T-helper 1 cell treated with Interleukin-12 subunit alpha and Interleukin-12 subunit beta and Interleukin-4 antibody, amounts not matched to agents 30 ng/mL and 1 ng/mL, for 36 hours (primary cell): Measurements from ENCODE around the gene NELFA. TPM values are rescaled to one million over a fixed set of nuclear protein-coding genes. Genes with fewer than 3 reads are reported as not detected.

Experiments
- intact Hi-C: fragments of 100-400 bp; cut with micrococcal nuclease; formaldehyde crosslinking; loops from one replicate; pipeline ENCODE4 v1.15.1; 2024
- total RNA-seq: library from RNA; stranded (reverse); gene quantifications from 2 replicates; pipeline ENCODE4 v1.2.3, GENCODE V29; 2022

The NELFA gene
- total RNA-seq, 1 donor from 2014 or later, result 39.2 TPM

DNA sequence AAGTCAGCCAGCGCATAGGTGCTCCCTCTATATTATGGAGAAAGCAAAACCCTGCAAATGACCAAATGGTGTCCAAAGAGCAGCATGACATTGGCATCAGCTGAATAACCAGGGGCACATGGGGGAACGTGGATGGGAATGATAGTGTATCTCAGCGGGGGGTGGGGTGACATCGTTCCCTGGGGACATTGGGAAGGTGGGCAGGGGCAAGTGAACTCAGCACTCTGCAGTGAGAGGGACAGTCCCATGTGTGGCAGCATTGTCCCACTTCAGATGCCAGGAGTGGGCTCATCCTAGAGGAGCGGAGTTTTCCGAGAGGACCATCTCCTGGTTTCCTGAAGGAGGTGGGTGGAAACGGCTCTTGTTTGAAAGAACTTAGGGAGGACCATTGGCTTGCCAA lies 64.8 kb downstream of the NELFA start:
- intact Hi-C loops, result no loop called here

DNA sequence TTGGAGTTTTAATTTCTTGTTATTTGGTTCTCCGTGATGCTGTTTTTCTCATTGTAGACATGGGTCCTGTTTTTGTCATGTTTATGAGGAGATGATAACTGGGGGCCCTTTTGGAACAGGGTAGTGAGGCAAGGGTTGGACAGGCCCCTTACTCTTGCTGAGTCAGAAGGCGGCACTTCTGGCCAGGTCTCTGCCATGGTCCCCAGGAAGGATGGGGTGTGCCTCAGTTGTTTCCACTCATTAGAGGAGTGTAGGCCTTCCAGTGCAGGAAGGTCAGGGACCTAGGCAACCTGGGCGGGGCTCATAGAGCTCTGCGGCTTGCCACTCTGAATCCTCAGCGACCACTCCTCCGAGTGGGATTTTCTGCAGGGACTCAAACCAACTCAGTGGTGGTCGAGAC lies 68.2 kb downstream of the NELFA start:
- intact Hi-C loops, result no loop called here

DNA sequence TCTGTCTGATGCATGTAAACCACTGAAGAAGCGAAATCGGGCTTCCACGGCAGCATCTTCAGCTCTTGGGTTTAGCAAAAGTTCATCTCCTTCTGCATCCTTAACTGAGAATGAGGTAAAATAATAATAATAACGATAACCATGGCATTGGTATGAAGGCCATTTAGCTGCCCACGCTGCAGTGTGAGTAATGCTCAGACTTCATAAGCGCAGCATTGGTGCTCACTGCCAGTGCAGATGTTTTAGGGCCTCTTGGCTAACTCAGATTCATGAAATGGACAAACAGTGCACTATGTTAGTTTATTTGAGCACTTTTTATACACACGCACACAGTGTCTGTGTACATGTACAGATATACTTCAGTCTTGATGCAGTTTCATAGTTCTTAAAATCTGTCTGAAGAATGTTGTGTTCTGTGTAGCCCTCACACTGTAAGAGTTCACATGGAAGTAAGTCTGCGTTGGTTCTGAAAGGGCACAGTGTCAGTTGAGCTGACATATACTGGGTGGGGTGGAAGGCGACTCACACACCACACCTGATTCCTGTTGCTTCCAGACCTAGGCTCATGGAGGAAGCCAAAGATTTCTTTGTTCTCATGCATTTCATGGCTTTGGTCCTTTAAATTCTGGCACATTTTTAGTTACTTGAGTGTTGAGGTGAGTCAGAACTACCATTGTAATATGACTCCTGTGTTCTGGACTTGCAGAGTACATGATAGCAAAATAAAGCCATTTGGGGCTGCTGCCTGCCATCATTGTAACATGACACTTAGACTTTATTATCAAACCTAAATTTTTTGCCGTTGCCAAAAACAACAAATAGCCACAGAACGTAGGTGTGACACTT lies 68.9 kb downstream of the NELFA start:
- intact Hi-C loops, result no loop called here

DNA sequence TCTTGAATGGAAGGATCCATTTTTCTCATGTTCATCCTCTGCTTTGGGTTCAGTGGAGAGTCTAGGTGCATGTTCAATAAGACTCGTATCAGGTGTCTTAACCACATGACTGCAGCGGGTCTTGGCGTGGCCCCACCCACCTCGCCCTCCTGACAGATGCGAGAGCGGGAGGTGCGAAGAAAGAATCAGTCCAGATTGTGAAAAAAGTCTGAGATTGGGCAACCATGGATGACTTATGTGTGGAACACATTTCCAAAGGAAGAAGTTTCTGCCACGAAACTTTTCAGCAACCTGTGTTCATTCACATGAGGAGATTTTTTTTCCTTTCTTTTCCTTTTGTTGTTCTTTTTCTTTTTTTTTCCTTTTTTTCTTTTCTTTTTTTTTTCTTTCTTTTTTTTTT lies 70.7 kb downstream of the NELFA start:
- intact Hi-C loops, result no loop called here

DNA sequence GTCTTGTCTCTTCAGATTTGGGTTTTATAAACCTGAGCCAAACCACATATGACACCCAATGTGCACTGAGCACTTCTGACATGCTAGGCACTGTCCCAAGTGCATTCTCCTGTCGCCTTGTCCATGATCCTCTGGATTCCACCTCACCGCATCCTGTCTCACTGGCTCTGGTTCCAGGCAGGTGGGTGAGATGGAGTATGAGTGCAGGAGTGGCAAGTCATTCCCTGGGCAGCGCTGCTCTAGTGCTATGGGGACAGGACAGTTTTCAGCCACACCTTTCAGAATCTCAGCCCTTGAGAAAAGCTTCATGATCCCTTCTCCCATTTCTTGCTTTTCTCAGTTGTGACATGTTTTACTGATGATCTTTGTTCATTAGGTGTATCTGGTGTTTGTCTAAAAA lies 71.2 kb downstream of the NELFA start:
- intact Hi-C loops, result no loop called here

DNA sequence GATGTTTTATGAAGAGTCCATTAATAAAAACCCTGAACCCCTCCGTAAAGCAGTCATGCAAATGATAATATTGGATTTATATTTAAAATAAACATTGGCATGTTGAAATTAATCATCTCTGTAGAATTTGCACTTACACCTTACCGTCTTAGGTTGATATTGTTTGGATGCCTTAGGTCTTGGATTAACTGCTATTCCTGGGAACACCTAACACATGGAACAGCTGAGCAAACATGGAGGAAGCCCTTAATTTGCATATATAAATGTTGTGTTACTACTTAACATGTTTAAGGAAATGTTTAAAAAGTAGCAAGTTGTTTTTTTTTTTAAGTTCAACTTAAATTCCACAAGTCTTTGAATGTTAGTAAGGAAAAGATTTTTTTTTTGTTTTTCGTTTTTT lies 75.1 kb downstream of the NELFA start:
- intact Hi-C loops, result no loop called here

DNA sequence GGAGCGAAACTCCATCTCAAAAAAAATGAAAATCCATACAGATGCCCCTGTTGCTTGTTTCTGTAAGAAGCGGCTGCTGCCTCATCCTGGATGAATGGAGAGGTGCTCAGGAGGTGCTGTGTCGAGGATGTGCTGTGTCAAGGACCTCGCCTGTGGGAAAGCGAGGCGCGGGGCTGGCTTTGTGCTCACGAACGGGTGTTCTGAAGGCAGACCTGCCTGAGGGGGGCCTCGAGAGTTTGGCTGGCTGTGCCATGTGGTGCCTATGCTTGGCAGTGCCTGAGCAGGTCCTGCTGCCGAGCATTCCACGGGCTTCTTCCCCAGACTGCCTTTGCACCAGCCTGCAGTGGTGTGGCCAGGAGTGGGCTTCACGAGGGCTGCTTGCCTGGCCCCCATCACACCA lies 76.0 kb downstream of the NELFA start:
- intact Hi-C loops, result no loop called here

Other genes starting within 250 kb of the NELFA start
- 0.39 and 1.2 TPM in 2 replicates for gene FGFR3, start 215.7 kb downstream of the NELFA start, total RNA-seq
- gene LETM1, start 152.8 kb downstream of the NELFA start, total RNA-seq, result 64.9 and 69.2 TPM in 2 replicates
- gene NSD2, start 137.6 kb downstream of the NELFA start, total RNA-seq, result 196 and 203 TPM in 2 replicates
- gene NAT8L, start 50.4 kb upstream of the NELFA start, total RNA-seq, result 5.1 and 5.2 TPM in 2 replicates
- gene HAUS3, start 233.1 kb upstream of the NELFA start, total RNA-seq, result 21.6 and 25.9 TPM in 2 replicates
- 7.6 and 9.4 TPM in 2 replicates for gene POLN, start 233.1 kb upstream of the NELFA start, total RNA-seq